ENCODE results near the gene BEAN1. TPM values are rescaled to one million over a fixed set of nuclear protein-coding genes. Genes with fewer than 3 reads are reported as not detected.
A peak's percentile ranks its signal among the peaks of the same experiment; 100 is the strongest.

The BEAN1 gene
- total RNA-seq, 1 experiment from 2014 or later = 1.1 TPM

GRCh38 chr16:66485376-66485775 is 58.3 kb downstream of the BEAN1 start:
- Mint-ChIP-seq H3K27me3 (ENCODE audit: insufficient read depth, unreplicated experiment) (no peaks in the 10 kb centered on the region), H3K27ac (ENCODE audit: low read depth, unreplicated experiment) (no peak overlapping the region), H3K36me3 (ENCODE audit: insufficient read depth, unreplicated experiment) (peaks cover 6% of the 10 kb centered on the region), H3K9me3 (ENCODE audit: unreplicated experiment) (no peaks in the 10 kb centered on the region), H3K4me3 (ENCODE audit: unreplicated experiment) (no peak overlapping the region), H3K4me1 (ENCODE audit: insufficient read depth, unreplicated experiment) (peaks cover 32% of the 10 kb centered on the region)
- intact Hi-C loops (cut with micrococcal nuclease) = no loop called here
- TF ChIP-seq CTCF (IDR thresholded peaks at IDR 0.05; ENCODE audit: unreplicated experiment) = no peak
- no peak for DNase-seq (ENCODE audit: unreplicated experiment)
- no TSS peak for BruUV-seq (replicated peaks)
- CTCF ChIA-PET = interaction anchor here (0.7 to 11.3 kb wide), 9 partner anchors 25 to 383 kb away, joined by 3 to 189 read pairs (median 4); no protein-coding TSS in a partner anchor
- POLR2A ChIA-PET = interaction anchor here (0.7 to 4.3 kb wide), 2 partner anchors 7 to 77 kb away, joined by 3 to 25 read pairs; no protein-coding TSS in a partner anchor

GRCh38 chr16:66486199-66486772 is 59.2 kb downstream of the BEAN1 start:
- CTCF ChIA-PET = interaction anchor here (0.6 to 11.3 kb wide), 8 partner anchors 13 to 115 kb away, joined by 3 to 189 read pairs (median 5); no protein-coding TSS in a partner anchor
- peak overlapping the region; percentile 55 for H3K27ac Mint-ChIP-seq (ENCODE audit: low read depth, unreplicated experiment)
- POLR2A ChIA-PET = interaction anchor here (0.7 to 2.5 kb wide), 6 partner anchors 16 to 135 kb away, joined by 3 to 9 read pairs (median 6); no protein-coding TSS in a partner anchor

GRCh38 chr16:66486773-66487579 is 59.9 kb downstream of the BEAN1 start:
- H3K36me3 Mint-ChIP-seq (ENCODE audit: insufficient read depth, unreplicated experiment) = peaks cover 6% of the 10 kb centered on the region
- peak overlapping the region; percentile 55 for H3K27ac Mint-ChIP-seq (ENCODE audit: low read depth, unreplicated experiment)
- ChIA-PET CTCF (interaction anchor here (0.6 to 11.3 kb wide), 8 partner anchors 13 to 381 kb away, joined by 3 to 189 read pairs (median 4); no protein-coding TSS in a partner anchor), POLR2A (interaction anchor here (0.6 to 2.5 kb wide), 6 partner anchors 16 to 134 kb away, joined by 3 to 9 read pairs (median 6); no protein-coding TSS in a partner anchor)
- no peaks in the 10 kb centered on the region for H3K9me3 Mint-ChIP-seq (ENCODE audit: unreplicated experiment)
- DNase-seq (ENCODE audit: unreplicated experiment) = peak; percentile 69
- H3K4me1 Mint-ChIP-seq (ENCODE audit: insufficient read depth, unreplicated experiment) = peaks cover 32% of the 10 kb centered on the region
- intact Hi-C loops (cut with micrococcal nuclease) = loop anchor here (2.0 kb wide), 1 partner anchor 16 kb away; no protein-coding TSS in a partner anchor
- no peak overlapping the region for H3K4me3 Mint-ChIP-seq (ENCODE audit: unreplicated experiment)
- no peak for TF ChIP-seq CTCF (IDR thresholded peaks at IDR 0.05; ENCODE audit: unreplicated experiment)
- no peaks in the 10 kb centered on the region for H3K27me3 Mint-ChIP-seq (ENCODE audit: insufficient read depth, unreplicated experiment)
- BruUV-seq (replicated peaks) = no TSS peak

More at GRCh38 chr16:66486199-66486772, 59.2 kb downstream of the BEAN1 start:
- Mint-ChIP-seq H3K36me3 (ENCODE audit: insufficient read depth, unreplicated experiment) (peaks cover 6% of the 10 kb centered on the region), H3K4me1 (ENCODE audit: insufficient read depth, unreplicated experiment) (peaks cover 32% of the 10 kb centered on the region), H3K4me3 (ENCODE audit: unreplicated experiment) (no peak overlapping the region), H3K27me3 (ENCODE audit: insufficient read depth, unreplicated experiment) (no peaks in the 10 kb centered on the region), H3K9me3 (ENCODE audit: unreplicated experiment) (no peaks in the 10 kb centered on the region)
- no peak for DNase-seq (ENCODE audit: unreplicated experiment)
- intact Hi-C loops (cut with micrococcal nuclease) = loop anchor here (2.0 kb wide), 1 partner anchor 17 kb away; no protein-coding TSS in a partner anchor
- TF ChIP-seq CTCF (IDR thresholded peaks at IDR 0.05; ENCODE audit: unreplicated experiment) = no peak
- no TSS peak for BruUV-seq (replicated peaks)
